H9 (cell line): Measurements from ENCODE around the gene ZNF423. TPM values are rescaled to one million over a fixed set of nuclear protein-coding genes. Genes with fewer than 3 reads are reported as not detected.

Experiments used
- DNase-seq: peaks from one replicate; pipeline ENCODE4 v3.0.0-alpha.2; 2017
- H2AFZ ChIP-seq: one replicate; pipeline ENCODE4 v1.6.1; 2013; ENCODE audit warnings: mild to moderate bottlenecking, low read length, control low read depth, moderate library complexity
- H2AK5ac ChIP-seq: 2 replicates; pipeline ENCODE4 v1.6.1; 2013; ENCODE audit warnings: low read length, control low read depth, mixed read lengths; ENCODE audit not compliant: insufficient read length
- H2BK120ac ChIP-seq: one replicate; pipeline ENCODE4 v1.6.1; 2013; ENCODE audit warnings: low read depth, mild to moderate bottlenecking, low read length, control low read depth, inconsistent platforms; ENCODE audit not compliant: poor library complexity, severe bottlenecking
- H2BK12ac ChIP-seq: 2 replicates; pipeline ENCODE4 v1.6.1; 2013; ENCODE audit warnings: low read length, control low read depth, mixed read lengths, low read depth; ENCODE audit not compliant: insufficient read length
- H2BK15ac ChIP-seq: 2 replicates; pipeline ENCODE4 v1.6.1; 2013; ENCODE audit warnings: low read depth, low read length, control low read depth
- H2BK20ac ChIP-seq: one replicate; pipeline ENCODE4 v1.6.1; 2013; ENCODE audit warnings: low read depth, mild to moderate bottlenecking, low read length, control low read depth, inconsistent platforms; ENCODE audit not compliant: poor library complexity, severe bottlenecking
- H2BK5ac ChIP-seq: 2 replicates; pipeline ENCODE4 v1.6.1; 2013; ENCODE audit warnings: low read length, control low read depth, mixed read lengths; ENCODE audit not compliant: insufficient read length
- H3K14ac ChIP-seq: 2 replicates; pipeline ENCODE4 v1.6.1; 2013; ENCODE audit warnings: low read length, control low read depth; ENCODE audit not compliant: insufficient read depth
- H3K18ac ChIP-seq: 2 replicates; pipeline ENCODE4 v1.6.1; 2013; ENCODE audit warnings: low read depth, mild to moderate bottlenecking, mixed read lengths, low read length, control low read depth; ENCODE audit not compliant: insufficient read length
- H3K23ac ChIP-seq: 2 replicates; pipeline ENCODE4 v1.6.1; 2013; ENCODE audit warnings: low read length, control low read depth, mixed read lengths, low read depth; ENCODE audit not compliant: insufficient read length
- H3K23me2 ChIP-seq: 2 replicates; pipeline ENCODE4 v1.6.1; 2013; ENCODE audit warnings: low read depth, mild to moderate bottlenecking, mixed read lengths, low read length, control low read depth; ENCODE audit not compliant: insufficient read length, poor library complexity, severe bottlenecking
- H3K27ac ChIP-seq: 2 replicates; pipeline ENCODE4 v1.5.1; 2013; ENCODE audit warnings: low read length, control low read depth, mixed read lengths, low read depth; ENCODE audit not compliant: insufficient read length
- H3K27me3 ChIP-seq: 2 replicates; pipeline ENCODE4 v1.6.1; 2013; ENCODE audit warnings: low read length, control low read depth, inconsistent platforms; ENCODE audit not compliant: insufficient read depth
- H3K4ac ChIP-seq: 2 replicates; pipeline ENCODE4 v1.6.1; 2013; ENCODE audit warnings: low read depth, mild to moderate bottlenecking, control low read depth, inconsistent platforms, low read length, moderate library complexity
- H3K4me1 ChIP-seq: 2 replicates; pipeline ENCODE4 v1.6.1; 2013; ENCODE audit warnings: low read length, control low read depth, inconsistent platforms; ENCODE audit not compliant: insufficient read depth
- H3K4me2 ChIP-seq: 2 replicates; pipeline ENCODE4 v1.6.1; 2013; ENCODE audit warnings: low read length, control low read depth, mixed read lengths; ENCODE audit not compliant: insufficient read length, insufficient read depth
- H3K56ac ChIP-seq: 2 replicates; pipeline ENCODE4 v1.6.1; 2013; ENCODE audit warnings: low read depth, mild to moderate bottlenecking, mixed read lengths, low read length, control low read depth; ENCODE audit not compliant: insufficient read length
- H3K79me1 ChIP-seq: 2 replicates; pipeline ENCODE4 v1.6.1; 2013; ENCODE audit warnings: low read depth, mild to moderate bottlenecking, moderate library complexity, low read length, control low read depth, inconsistent platforms; ENCODE audit not compliant: insufficient read depth, poor library complexity, severe bottlenecking
- H3K79me2 ChIP-seq: 2 replicates; pipeline ENCODE4 v1.6.1; 2013; ENCODE audit warnings: low read length, control low read depth, inconsistent platforms; ENCODE audit not compliant: insufficient read depth
- H3K9ac ChIP-seq: 2 replicates; pipeline ENCODE4 v1.6.1; 2013; ENCODE audit warnings: low read length, control low read depth, mixed read lengths; ENCODE audit not compliant: insufficient read length; ENCODE audit errors: extremely low read depth
- H3K9me3 ChIP-seq: one replicate; pipeline ENCODE4 v1.6.1; 2013; ENCODE audit warnings: low read depth, low read length, inconsistent platforms; ENCODE audit not compliant: control insufficient read depth
- H3T11ph ChIP-seq: one replicate; pipeline ENCODE4 v1.6.1; 2013; ENCODE audit warnings: mild to moderate bottlenecking, low read length, control low read depth, inconsistent platforms
- H4K20me1 ChIP-seq: one replicate; pipeline ENCODE4 v1.6.1; 2013; ENCODE audit not compliant: control insufficient read depth, insufficient read length, insufficient read depth
- H4K5ac ChIP-seq: 2 replicates; pipeline ENCODE4 v1.6.1; 2013; ENCODE audit warnings: low read depth, mild to moderate bottlenecking, mixed read lengths, low read length, control low read depth; ENCODE audit not compliant: insufficient read length
- H4K8ac ChIP-seq: replicated peaks from 2 replicates; pipeline ENCODE4 v1.6.1; 2013; ENCODE audit warnings: low read length, control low read depth, mixed read lengths, low read depth; ENCODE audit not compliant: insufficient read length
- H4K91ac ChIP-seq: 2 replicates; pipeline ENCODE4 v1.6.1; 2013; ENCODE audit warnings: low read depth, mild to moderate bottlenecking, moderate library complexity, mixed read lengths, low read length, control low read depth; ENCODE audit not compliant: insufficient read length
- H3K27ac Mint-ChIP-seq, 3 experiments: 2 replicates in 2 of 3; 3 replicates in 1 of 3; pipeline ENCODE4 v1.8.0; 2020 to 2021; ENCODE audit warnings: mixed read lengths in 3 of 3, mild to moderate bottlenecking in 1 of 3, moderate library complexity in 1 of 3
- H3K27me3 Mint-ChIP-seq: 2 replicates; pipeline ENCODE4 v1.8.0; 2021; ENCODE audit warnings: low read depth, mild to moderate bottlenecking, moderate library complexity, mixed read lengths
- H3K36me3 Mint-ChIP-seq, 3 experiments: 2 replicates in 2 of 3; 3 replicates in 1 of 3; pipeline ENCODE4 v1.8.0; 2020 to 2021; ENCODE audit warnings: low read depth in 3 of 3, mixed read lengths in 3 of 3; ENCODE audit not compliant: insufficient read depth in 1 of 3
- H3K4me1 Mint-ChIP-seq, 2 experiments: 2 replicates each; pipeline ENCODE4 v1.8.0; 2020; ENCODE audit warnings: mixed read lengths in 2 of 2
- H3K4me3 Mint-ChIP-seq, 2 experiments: 2 replicates in 1 of 2; 3 replicates in 1 of 2; pipeline ENCODE4 v1.8.0; 2020 to 2021; ENCODE audit warnings: mild to moderate bottlenecking in 2 of 2, mixed read lengths in 2 of 2, moderate library complexity in 1 of 2
- H3K9me3 Mint-ChIP-seq, 2 experiments: 2 replicates in 1 of 2; 3 replicates in 1 of 2; pipeline ENCODE4 v1.8.0; 2020; ENCODE audit warnings: mild to moderate bottlenecking in 2 of 2, mixed read lengths in 2 of 2, moderate library complexity in 1 of 2
- WGBS: extraction: QIAGEN DNeasy Blood & Tissue Kit; methylation state at CpG from one replicate; pipeline ENCODE4 v1.1.7; 2013; ENCODE audit warnings: missing lambda C conversion rate, low lambda C conversion rate, mixed read lengths; ENCODE audit not compliant: insufficient read length; ENCODE audit errors: extremely low coverage; 5-methylcytosine and 5-hydroxymethylcytosine counted together
- total RNA-seq: library from RNA; stranded (reverse); gene quantifications from 2 replicates; pipeline ENCODE4 v1.2.1, GENCODE V29; 2021
- TF ChIP-seq, protein P1 (sequence below): fragments of 200-600 bp; sonication (generic); conservative IDR thresholded peaks from 3 replicates; pipeline ENCODE4 v1.8.0; 2021; ENCODE audit warnings: antibody characterized with exemption, mild to moderate bottlenecking

The ZNF423 gene
- total RNA-seq, 1 experiment from 2014 or later = 51.5 TPM

DNA sequence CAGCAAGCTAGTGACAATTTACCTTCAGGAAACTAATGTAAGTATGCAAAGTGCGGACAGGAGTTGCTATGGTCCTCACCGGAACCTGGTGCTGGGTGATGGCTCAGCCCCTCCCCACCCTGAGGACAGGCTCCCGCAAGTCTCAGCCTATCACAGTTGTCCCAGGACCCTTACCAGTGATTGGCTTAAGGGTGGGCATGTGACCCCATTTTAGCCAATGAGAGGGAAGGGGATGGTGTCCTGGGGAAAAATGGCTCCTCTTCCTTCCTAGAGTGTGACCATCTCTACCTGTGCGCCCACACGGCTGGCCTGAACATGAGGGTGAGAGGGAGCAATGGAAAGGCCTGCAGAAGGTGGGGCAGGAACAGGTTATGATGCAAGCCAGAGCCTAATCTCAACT, 401.9 kb downstream of the ZNF423 start:
- H3K27me3 ChIP-seq = no peaks in the 10 kb centered on the region
- H2BK5ac ChIP-seq = no peak overlapping the region
- no CpG with 5 or more reads among the region's 5 CpGs for WGBS
- no peak overlapping the region for H3K18ac ChIP-seq
- H4K5ac ChIP-seq = no peak overlapping the region
- no peak overlapping the region for H3K9ac ChIP-seq
- H3K9me3 Mint-ChIP-seq = peaks cover 0 to 4% of the 10 kb centered on the region in 2 experiments; a peak in 2 of 5 replicates
- TF ChIP-seq, protein P1, sequence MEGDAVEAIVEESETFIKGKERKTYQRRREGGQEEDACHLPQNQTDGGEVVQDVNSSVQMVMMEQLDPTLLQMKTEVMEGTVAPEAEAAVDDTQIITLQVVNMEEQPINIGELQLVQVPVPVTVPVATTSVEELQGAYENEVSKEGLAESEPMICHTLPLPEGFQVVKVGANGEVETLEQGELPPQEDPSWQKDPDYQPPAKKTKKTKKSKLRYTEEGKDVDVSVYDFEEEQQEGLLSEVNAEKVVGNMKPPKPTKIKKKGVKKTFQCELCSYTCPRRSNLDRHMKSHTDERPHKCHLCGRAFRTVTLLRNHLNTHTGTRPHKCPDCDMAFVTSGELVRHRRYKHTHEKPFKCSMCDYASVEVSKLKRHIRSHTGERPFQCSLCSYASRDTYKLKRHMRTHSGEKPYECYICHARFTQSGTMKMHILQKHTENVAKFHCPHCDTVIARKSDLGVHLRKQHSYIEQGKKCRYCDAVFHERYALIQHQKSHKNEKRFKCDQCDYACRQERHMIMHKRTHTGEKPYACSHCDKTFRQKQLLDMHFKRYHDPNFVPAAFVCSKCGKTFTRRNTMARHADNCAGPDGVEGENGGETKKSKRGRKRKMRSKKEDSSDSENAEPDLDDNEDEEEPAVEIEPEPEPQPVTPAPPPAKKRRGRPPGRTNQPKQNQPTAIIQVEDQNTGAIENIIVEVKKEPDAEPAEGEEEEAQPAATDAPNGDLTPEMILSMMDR = no peak
- H3K4ac ChIP-seq = no peak overlapping the region
- no peak overlapping the region for H3K27ac ChIP-seq
- H3K4me1 Mint-ChIP-seq = peaks cover 17% of the 10 kb centered on the region in 2 experiments
- no peak overlapping the region for H4K91ac ChIP-seq
- no peak for DNase-seq
- H4K20me1 ChIP-seq = no peaks in the 10 kb centered on the region
- H3K79me2 ChIP-seq = no peaks in the 10 kb centered on the region
- H3K36me3 Mint-ChIP-seq = peaks cover 0 to 5% (median 0%) of the 10 kb centered on the region in 3 experiments; a peak in 2 of 7 replicates
- H3K14ac ChIP-seq = no peak overlapping the region
- H3K79me1 ChIP-seq = no peaks in the 10 kb centered on the region
- H3K4me3 Mint-ChIP-seq = no peak overlapping the region
- H3K27ac Mint-ChIP-seq = peak overlapping the region in 1 of 3 experiments; percentile 37; a peak in 1 of 7 replicates
- no peak overlapping the region for H2BK15ac ChIP-seq
- H2BK120ac ChIP-seq = no peak overlapping the region
- no peak overlapping the region for H3T11ph ChIP-seq
- H3K23me2 ChIP-seq = no peaks in the 10 kb centered on the region
- H3K4me1 ChIP-seq = 0 out of 2 replicates have a peak, but pooled peaks cover 8% of the 10 kb centered on the region
- no peak overlapping the region for H3K4me2 ChIP-seq
- no peak overlapping the region for H2AFZ ChIP-seq
- H2AK5ac ChIP-seq = no peak overlapping the region
- H2BK20ac ChIP-seq = no peak overlapping the region
- H3K27me3 Mint-ChIP-seq = peaks cover 12% of the 10 kb centered on the region
- no peaks in the 10 kb centered on the region for H3K9me3 ChIP-seq
- no peak overlapping the region for H3K23ac ChIP-seq
- no peak overlapping the region for H2BK12ac ChIP-seq
- H4K8ac ChIP-seq = no peak overlapping the region
- H3K56ac ChIP-seq = no peak overlapping the region
